Hepatocyte (in vitro differentiated cells): ENCODE measurements around the gene ANKRD12.

Experiments
- EZH2 ChIP-seq: fragments of 200-600 bp; sonication (generic); IDR thresholded peaks from 2 replicates; pipeline ENCODE4 v1.6.1; 2016; ENCODE audit warnings: antibody characterized with exemption, mild to moderate bottlenecking, borderline replicate concordance
- EZH2phosphoT487 ChIP-seq: fragments of 200-600 bp; sonication (generic); IDR thresholded peaks from one replicate; pipeline ENCODE4 v1.6.1; 2018; ENCODE audit warnings: antibody characterized with exemption, mild to moderate bottlenecking, low read depth, moderate library complexity; ENCODE audit not compliant: unreplicated experiment, severe bottlenecking
- TF ChIP-seq, protein P1 (sequence below): fragments of 200-600 bp; sonication (generic); IDR thresholded peaks from 2 replicates; pipeline ENCODE4 v1.5.1; 2016; ENCODE audit warnings: antibody characterized with exemption, mild to moderate bottlenecking; ENCODE audit not compliant: poor library complexity

GRCh38 chr18:9146224-9146623, 9.6 kb downstream of the ANKRD12 start:
- TF ChIP-seq, protein P1, sequence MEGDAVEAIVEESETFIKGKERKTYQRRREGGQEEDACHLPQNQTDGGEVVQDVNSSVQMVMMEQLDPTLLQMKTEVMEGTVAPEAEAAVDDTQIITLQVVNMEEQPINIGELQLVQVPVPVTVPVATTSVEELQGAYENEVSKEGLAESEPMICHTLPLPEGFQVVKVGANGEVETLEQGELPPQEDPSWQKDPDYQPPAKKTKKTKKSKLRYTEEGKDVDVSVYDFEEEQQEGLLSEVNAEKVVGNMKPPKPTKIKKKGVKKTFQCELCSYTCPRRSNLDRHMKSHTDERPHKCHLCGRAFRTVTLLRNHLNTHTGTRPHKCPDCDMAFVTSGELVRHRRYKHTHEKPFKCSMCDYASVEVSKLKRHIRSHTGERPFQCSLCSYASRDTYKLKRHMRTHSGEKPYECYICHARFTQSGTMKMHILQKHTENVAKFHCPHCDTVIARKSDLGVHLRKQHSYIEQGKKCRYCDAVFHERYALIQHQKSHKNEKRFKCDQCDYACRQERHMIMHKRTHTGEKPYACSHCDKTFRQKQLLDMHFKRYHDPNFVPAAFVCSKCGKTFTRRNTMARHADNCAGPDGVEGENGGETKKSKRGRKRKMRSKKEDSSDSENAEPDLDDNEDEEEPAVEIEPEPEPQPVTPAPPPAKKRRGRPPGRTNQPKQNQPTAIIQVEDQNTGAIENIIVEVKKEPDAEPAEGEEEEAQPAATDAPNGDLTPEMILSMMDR, result no peak
- TF ChIP-seq EZH2phosphoT487 (no peak), EZH2 (no peak)
